ENCODE measurements around the gene TMCO1.

The TMCO1 gene

DNA sequence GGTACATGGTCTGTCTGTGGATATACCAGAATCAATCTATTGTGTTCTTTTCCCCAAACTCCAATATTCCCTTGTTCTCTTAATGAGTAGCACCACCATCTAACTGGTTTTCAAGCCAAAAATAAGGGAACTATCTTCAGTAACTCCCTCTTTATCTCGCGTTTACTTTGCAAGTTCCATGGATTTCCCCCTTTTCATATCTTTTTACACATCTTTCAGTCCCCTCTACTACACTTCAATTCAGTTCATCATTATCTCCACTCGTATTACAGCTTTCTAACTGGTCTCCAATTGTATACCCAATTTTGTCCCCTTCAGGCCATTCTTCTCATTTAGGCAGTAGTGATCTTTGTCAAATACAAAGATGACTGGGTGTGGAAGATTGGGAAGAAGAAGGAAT lies 4.1 kb upstream of the TMCO1 start:
- H3K4me3 ChIP-seq (ENCODE audit: low read depth, low read length) = no peak overlapping the region
- no peak overlapping the region for H3K27ac ChIP-seq
- DNase-seq = no peak

DNA sequence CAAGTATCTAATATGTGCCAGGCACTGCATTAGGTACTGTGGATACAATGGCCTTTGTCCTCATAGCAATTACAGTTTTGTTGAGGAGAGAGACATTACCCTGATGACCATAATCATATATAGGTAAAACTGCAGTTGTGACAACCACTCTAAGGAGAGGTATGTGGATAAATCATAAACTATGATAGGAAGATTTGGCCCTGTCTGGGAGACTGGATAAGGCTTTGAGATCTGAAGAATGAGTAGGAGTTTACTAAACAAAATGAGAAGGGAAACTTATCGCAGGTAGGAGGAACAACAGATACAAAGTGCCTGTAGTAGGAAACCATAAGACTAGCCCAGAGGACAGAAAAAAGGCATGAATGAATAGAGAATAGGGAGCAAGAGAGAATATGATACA lies 4.4 kb downstream of the TMCO1 start:
- no peak for DNase-seq
- Histone ChIP-seq H3K36me3 (peaks cover 51% of the 10 kb centered on the region), H3K4me3 (ENCODE audit: low read depth, low read length) (no peak overlapping the region), H3K27me3 (ENCODE audit: insufficient read depth, low read depth, severe bottlenecking) (no peaks in the 10 kb centered on the region), H3K9me3 (ENCODE audit: severe bottlenecking) (no peaks in the 10 kb centered on the region), H3K27ac (no peak overlapping the region)
- TF ChIP-seq, protein P1, sequence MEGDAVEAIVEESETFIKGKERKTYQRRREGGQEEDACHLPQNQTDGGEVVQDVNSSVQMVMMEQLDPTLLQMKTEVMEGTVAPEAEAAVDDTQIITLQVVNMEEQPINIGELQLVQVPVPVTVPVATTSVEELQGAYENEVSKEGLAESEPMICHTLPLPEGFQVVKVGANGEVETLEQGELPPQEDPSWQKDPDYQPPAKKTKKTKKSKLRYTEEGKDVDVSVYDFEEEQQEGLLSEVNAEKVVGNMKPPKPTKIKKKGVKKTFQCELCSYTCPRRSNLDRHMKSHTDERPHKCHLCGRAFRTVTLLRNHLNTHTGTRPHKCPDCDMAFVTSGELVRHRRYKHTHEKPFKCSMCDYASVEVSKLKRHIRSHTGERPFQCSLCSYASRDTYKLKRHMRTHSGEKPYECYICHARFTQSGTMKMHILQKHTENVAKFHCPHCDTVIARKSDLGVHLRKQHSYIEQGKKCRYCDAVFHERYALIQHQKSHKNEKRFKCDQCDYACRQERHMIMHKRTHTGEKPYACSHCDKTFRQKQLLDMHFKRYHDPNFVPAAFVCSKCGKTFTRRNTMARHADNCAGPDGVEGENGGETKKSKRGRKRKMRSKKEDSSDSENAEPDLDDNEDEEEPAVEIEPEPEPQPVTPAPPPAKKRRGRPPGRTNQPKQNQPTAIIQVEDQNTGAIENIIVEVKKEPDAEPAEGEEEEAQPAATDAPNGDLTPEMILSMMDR (IDR thresholded peaks at IDR 0.05; ENCODE audit: low read depth, low read length) = no peak

More for the DNA sequence above, 4.1 kb upstream of the TMCO1 start:
- Histone ChIP-seq H3K9me3 (ENCODE audit: severe bottlenecking) (no peaks in the 10 kb centered on the region), H3K27me3 (ENCODE audit: insufficient read depth, low read depth, severe bottlenecking) (no peaks in the 10 kb centered on the region), H3K36me3 (peaks cover 7% of the 10 kb centered on the region; the same call in 1 of the 2 replicates)
- TF ChIP-seq, protein P1 (IDR thresholded peaks at IDR 0.05; ENCODE audit: low read depth, low read length) = no peak

DNA sequence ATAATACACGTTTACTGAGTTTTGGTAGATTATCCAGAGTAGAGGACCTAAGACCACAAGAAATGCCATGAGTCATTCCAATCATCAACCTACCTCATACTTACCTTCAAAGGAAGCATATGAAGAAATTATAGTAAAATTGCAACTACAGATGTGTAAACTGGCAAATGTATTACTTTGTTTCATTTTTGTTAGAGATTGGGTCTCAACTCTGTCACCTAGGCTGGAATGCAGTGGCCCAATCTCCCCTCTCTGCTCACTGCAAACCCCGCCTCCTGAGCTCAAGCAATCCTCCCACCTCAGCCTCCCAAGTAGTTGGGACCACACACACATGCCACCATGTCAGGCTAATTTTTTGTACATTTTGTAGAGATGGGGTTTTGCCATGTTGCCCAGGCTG lies 5.2 kb downstream of the TMCO1 start:
- Histone ChIP-seq H3K36me3 (peaks cover 52% of the 10 kb centered on the region), H3K9me3 (ENCODE audit: severe bottlenecking) (no peaks in the 10 kb centered on the region), H3K27me3 (ENCODE audit: insufficient read depth, low read depth, severe bottlenecking) (no peaks in the 10 kb centered on the region), H3K4me3 (ENCODE audit: low read depth, low read length) (no peak overlapping the region), H3K27ac (no peak overlapping the region)
- DNase-seq = no peak
- TF ChIP-seq, protein P1 (IDR thresholded peaks at IDR 0.05; ENCODE audit: low read depth, low read length) = no peak

DNA sequence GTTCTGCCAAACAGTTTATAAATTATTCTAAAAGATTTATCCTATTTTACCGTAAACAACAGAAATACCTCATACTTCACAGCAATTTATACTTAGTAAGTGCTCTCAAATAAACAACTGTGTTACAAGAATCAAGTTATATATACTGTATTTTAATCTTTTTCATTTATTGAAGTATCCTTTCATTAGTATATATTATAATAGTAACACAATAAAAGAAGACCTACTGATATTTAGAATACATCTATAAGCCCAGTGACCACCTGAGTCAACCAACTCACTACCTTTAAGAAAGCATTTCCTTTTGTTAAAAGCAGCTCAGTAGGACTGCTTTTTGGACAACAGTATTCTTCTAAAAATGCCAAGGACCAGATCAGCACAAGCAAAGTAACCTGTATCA lies 5.9 kb downstream of the TMCO1 start:
- Histone ChIP-seq H3K4me3 (ENCODE audit: low read depth, low read length) (no peak overlapping the region), H3K27me3 (ENCODE audit: insufficient read depth, low read depth, severe bottlenecking) (no peaks in the 10 kb centered on the region), H3K9me3 (ENCODE audit: severe bottlenecking) (no peaks in the 10 kb centered on the region), H3K27ac (no peak overlapping the region), H3K36me3 (peaks cover 57% of the 10 kb centered on the region)
- TF ChIP-seq, protein P1 (IDR thresholded peaks at IDR 0.05; ENCODE audit: low read depth, low read length) = no peak
- no peak for DNase-seq

DNA sequence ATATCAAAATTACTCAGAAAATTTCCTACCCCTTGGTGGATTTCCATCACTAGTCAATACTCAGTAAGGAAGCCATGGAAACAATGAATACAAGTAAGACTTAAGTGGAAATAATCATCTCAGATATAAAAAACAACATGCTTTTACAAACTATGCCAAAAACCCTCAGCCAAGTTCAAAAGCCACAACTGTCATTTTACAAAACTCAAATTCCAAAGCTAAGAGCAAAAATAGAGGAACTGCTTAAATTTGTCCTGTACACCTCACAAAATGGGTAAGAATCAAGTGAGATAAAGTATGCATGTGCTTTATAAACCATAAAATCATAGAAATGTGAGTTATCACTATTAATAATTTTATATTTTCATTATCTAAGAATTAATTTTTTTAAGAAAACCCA lies 9.6 kb downstream of the TMCO1 start:
- H3K27ac ChIP-seq = no peak overlapping the region
- H3K4me3 ChIP-seq (ENCODE audit: low read depth, low read length) = no peak overlapping the region
- no peaks in the 10 kb centered on the region for H3K27me3 ChIP-seq (ENCODE audit: insufficient read depth, low read depth, severe bottlenecking)
- TF ChIP-seq, protein P1 (IDR thresholded peaks at IDR 0.05; ENCODE audit: low read depth, low read length) = no peak
- no peak for DNase-seq
- H3K36me3 ChIP-seq = peaks cover 26% of the 10 kb centered on the region
- H3K9me3 ChIP-seq (ENCODE audit: severe bottlenecking) = no peaks in the 10 kb centered on the region

DNA sequence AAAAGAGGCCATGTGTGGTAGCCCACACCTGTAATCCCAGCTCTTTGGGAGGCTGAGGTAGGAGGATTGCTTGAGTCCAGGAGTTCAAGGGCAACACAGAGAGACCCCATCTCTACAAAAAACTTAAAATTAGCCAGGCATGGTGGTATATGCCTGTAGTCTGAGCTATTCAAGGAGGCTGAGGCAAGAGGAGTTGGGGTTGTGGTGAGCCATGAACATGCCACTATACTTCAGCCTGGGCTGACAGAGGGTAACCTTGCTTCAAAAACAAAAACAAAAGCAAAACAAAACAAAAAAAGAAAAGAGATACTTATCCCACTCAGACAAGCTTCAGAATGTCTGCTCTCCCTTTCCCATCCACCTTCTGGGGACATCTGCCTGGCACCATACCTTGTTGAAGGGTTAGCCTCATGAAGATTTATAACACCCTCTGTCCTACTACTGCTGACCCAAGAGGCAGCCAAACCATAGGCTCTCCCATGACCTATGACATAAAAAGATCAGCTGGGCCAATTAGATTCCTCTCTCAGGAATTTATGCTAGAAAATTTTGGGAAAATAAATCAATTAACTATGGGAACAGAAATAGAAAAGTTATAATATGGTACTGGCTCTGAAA lies 13.2 kb downstream of the TMCO1 start:
- TF ChIP-seq, protein P1 (IDR thresholded peaks at IDR 0.05; ENCODE audit: low read depth, low read length) = no peak
- no peak overlapping the region for H3K4me3 ChIP-seq (ENCODE audit: low read depth, low read length)
- H3K27ac ChIP-seq = no peak overlapping the region
- no peaks in the 10 kb centered on the region for H3K9me3 ChIP-seq (ENCODE audit: severe bottlenecking)
- H3K27me3 ChIP-seq (ENCODE audit: insufficient read depth, low read depth, severe bottlenecking) = no peaks in the 10 kb centered on the region
- H3K36me3 ChIP-seq = peaks cover 32% of the 10 kb centered on the region
- DNase-seq = no peak

All from WERI-Rb-1 (cell line).